Neural progenitor cell (in vitro differentiated cells): ENCODE measurements around the gene PEX6. TPM values are rescaled to one million over a fixed set of nuclear protein-coding genes. Genes with fewer than 3 reads are reported as not detected.

Source experiments
- DNase-seq: peaks from one replicate; pipeline ENCODE4 v3.0.0-alpha.2; 2016; ENCODE audit warnings: low spot score
- H2AFZ ChIP-seq: fragments of 200-600 bp; sonication (generic); replicated peaks from 2 replicates; pipeline ENCODE4 v1.6.1; 2016; ENCODE audit warnings: antibody characterized with exemption
- H3F3A ChIP-seq: fragments of 200-600 bp; sonication (generic); 2 replicates; pipeline ENCODE4 v1.6.1; 2016; ENCODE audit warnings: antibody characterized with exemption, low read depth
- H3K27ac ChIP-seq: fragments of 200-600 bp; sonication (generic); 2 replicates; pipeline ENCODE4 v1.5.1; 2016; ENCODE audit warnings: mild to moderate bottlenecking
- H3K27me3 ChIP-seq: fragments of 200-600 bp; sonication (generic); 2 replicates; pipeline ENCODE4 v1.6.1; 2016; ENCODE audit warnings: mild to moderate bottlenecking, moderate library complexity
- H3K36me3 ChIP-seq: fragments of 200-600 bp; sonication (generic); 2 replicates; pipeline ENCODE4 v1.5.1; 2016
- H3K4me1 ChIP-seq: fragments of 200-600 bp; sonication (generic); 2 replicates; pipeline ENCODE4 v1.6.1; 2016; ENCODE audit warnings: mixed run types
- H3K4me2 ChIP-seq: fragments of 200-600 bp; sonication (generic); 2 replicates; pipeline ENCODE4 v1.6.1; 2016
- H3K4me3 ChIP-seq: fragments of 200-600 bp; sonication (generic); 2 replicates; pipeline ENCODE4 v1.5.1; 2016
- H3K79me2 ChIP-seq: fragments of 200-600 bp; sonication (generic); 2 replicates; pipeline ENCODE4 v1.6.1; 2016; ENCODE audit warnings: low read depth
- H3K9ac ChIP-seq: fragments of 200-600 bp; sonication (generic); 2 replicates; pipeline ENCODE4 v1.6.1; 2016
- H3K9me3 ChIP-seq: fragments of 200-600 bp; sonication (generic); 2 replicates; pipeline ENCODE4 v1.5.1; 2016; ENCODE audit warnings: low read depth
- H4K20me1 ChIP-seq: fragments of 200-600 bp; sonication (generic); 2 replicates; pipeline ENCODE4 v1.6.1; 2016; ENCODE audit warnings: low read depth
- H3K27ac Mint-ChIP-seq: 3 replicates; pipeline ENCODE4 v1.8.0; 2021; ENCODE audit warnings: mixed read lengths
- H3K27me3 Mint-ChIP-seq: 2 replicates; pipeline ENCODE4 v1.8.0; 2022; ENCODE audit warnings: low read depth, mild to moderate bottlenecking, inconsistent platforms, moderate library complexity, mixed read lengths; ENCODE audit not compliant: insufficient read depth
- H3K36me3 Mint-ChIP-seq: 3 replicates; pipeline ENCODE4 v1.8.0; 2021; ENCODE audit warnings: mixed read lengths
- H3K4me1 Mint-ChIP-seq: 3 replicates; pipeline ENCODE4 v1.8.0; 2021; ENCODE audit warnings: mixed read lengths
- H3K4me3 Mint-ChIP-seq: 3 replicates; pipeline ENCODE4 v1.8.0; 2021; ENCODE audit warnings: mild to moderate bottlenecking, moderate library complexity, mixed read lengths
- H3K9me3 Mint-ChIP-seq: 3 replicates; pipeline ENCODE4 v1.8.0; 2020; ENCODE audit warnings: mixed read lengths
- CTCF ChIP-seq: fragments of 200-600 bp; sonication (generic); IDR thresholded peaks from 2 replicates; pipeline ENCODE4 v1.5.1; 2017; ENCODE audit warnings: antibody characterized with exemption, mild to moderate bottlenecking
- EZH2 ChIP-seq: fragments of 200-600 bp; sonication (generic); IDR thresholded peaks from 2 replicates; pipeline ENCODE4 v1.6.1; 2017; ENCODE audit warnings: antibody characterized with exemption, mild to moderate bottlenecking, moderate library complexity
- EZH2phosphoT487 ChIP-seq: fragments of 200-600 bp; sonication (generic); IDR thresholded peaks from 2 replicates; pipeline ENCODE4 v1.6.1; 2017; ENCODE audit warnings: antibody characterized with exemption
- total RNA-seq: library from RNA; depleted of rRNA; stranded (reverse); fragments of >200 nt; gene quantifications from 2 replicates; pipeline ENCODE4 v1.2.3, GENCODE V29; 2015; ENCODE audit warnings: low replicate concordance

Gene PEX6, protein sequence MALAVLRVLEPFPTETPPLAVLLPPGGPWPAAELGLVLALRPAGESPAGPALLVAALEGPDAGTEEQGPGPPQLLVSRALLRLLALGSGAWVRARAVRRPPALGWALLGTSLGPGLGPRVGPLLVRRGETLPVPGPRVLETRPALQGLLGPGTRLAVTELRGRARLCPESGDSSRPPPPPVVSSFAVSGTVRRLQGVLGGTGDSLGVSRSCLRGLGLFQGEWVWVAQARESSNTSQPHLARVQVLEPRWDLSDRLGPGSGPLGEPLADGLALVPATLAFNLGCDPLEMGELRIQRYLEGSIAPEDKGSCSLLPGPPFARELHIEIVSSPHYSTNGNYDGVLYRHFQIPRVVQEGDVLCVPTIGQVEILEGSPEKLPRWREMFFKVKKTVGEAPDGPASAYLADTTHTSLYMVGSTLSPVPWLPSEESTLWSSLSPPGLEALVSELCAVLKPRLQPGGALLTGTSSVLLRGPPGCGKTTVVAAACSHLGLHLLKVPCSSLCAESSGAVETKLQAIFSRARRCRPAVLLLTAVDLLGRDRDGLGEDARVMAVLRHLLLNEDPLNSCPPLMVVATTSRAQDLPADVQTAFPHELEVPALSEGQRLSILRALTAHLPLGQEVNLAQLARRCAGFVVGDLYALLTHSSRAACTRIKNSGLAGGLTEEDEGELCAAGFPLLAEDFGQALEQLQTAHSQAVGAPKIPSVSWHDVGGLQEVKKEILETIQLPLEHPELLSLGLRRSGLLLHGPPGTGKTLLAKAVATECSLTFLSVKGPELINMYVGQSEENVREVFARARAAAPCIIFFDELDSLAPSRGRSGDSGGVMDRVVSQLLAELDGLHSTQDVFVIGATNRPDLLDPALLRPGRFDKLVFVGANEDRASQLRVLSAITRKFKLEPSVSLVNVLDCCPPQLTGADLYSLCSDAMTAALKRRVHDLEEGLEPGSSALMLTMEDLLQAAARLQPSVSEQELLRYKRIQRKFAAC
- total RNA-seq = 11.3 and 22.4 TPM in 2 replicates

DNA sequence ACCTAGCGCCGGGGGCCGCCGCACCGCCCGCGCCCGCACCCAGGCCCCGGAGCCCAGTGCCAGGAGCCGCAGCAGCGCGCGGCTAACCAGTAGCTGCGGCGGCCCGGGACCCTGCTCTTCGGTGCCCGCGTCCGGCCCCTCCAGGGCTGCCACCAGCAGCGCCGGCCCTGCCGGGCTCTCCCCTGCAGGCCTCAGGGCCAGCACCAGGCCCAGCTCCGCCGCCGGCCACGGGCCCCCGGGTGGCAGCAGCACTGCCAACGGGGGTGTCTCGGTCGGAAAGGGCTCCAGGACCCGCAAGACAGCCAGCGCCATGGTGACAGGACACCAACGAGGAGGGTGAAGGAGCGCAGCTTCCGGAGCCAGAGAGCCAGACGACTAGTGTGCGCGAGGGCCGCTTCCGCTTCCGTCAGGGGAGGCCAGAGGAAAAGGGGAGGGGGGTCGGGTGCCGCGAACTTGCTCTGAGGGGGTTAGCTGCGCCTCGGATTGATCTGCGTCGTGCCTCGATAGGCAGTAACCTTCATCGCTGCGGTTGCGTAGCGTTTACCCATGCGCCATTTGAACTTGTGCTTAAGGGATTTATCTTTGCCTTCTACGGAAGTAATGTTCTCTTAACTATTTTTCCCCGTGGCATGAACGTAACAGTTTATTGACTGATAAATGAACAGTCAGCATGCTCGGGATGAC, at the start of gene PEX6:
Gene PEX6, minus strand, starts transcription at position 343 of the 684 bp plus-strand sequence. Its CDS starts 31 bp downstream, at position 312.
- H3K4me1 Mint-ChIP-seq = peaks cover 24% of the 10 kb centered on the region
- H3K79me2 ChIP-seq = peaks cover 12% of the 10 kb centered on the region
- no peaks in the 10 kb centered on the region for H3K9me3 Mint-ChIP-seq
- H4K20me1 ChIP-seq = peaks cover 4% of the 10 kb centered on the region
- H3F3A ChIP-seq = peaks cover 17% of the 10 kb centered on the region
- DNase-seq = peak; percentile 95
- H3K36me3 ChIP-seq = no peaks in the 10 kb centered on the region
- no peaks in the 10 kb centered on the region for H3K9me3 ChIP-seq
- no peak for TF ChIP-seq EZH2phosphoT487
- TF ChIP-seq EZH2 = peak; percentile 62
- TF ChIP-seq CTCF = no peak
- peak within 1 kb of the TSS; percentile 100 for H3K4me2 ChIP-seq
- H3K27me3 ChIP-seq = no peaks in the 10 kb centered on the region
- peaks cover 4% of the 10 kb centered on the region for H3K27me3 Mint-ChIP-seq
- peaks cover 2% of the 10 kb centered on the region for H3K36me3 Mint-ChIP-seq
- H3K27ac Mint-ChIP-seq = peak within 1 kb of the TSS; percentile 97
- peak within 1 kb of the TSS; percentile 89 for H3K4me3 Mint-ChIP-seq
- H3K9ac ChIP-seq = peak within 1 kb of the TSS; percentile 72
- peaks cover 9% of the 10 kb centered on the region for H3K4me1 ChIP-seq
- no peak within 1 kb of the TSS for H3K27ac ChIP-seq
- peak within 1 kb of the TSS; percentile 61 for H2AFZ ChIP-seq
- H3K4me3 ChIP-seq = peak within 1 kb of the TSS; percentile 99

DNA sequence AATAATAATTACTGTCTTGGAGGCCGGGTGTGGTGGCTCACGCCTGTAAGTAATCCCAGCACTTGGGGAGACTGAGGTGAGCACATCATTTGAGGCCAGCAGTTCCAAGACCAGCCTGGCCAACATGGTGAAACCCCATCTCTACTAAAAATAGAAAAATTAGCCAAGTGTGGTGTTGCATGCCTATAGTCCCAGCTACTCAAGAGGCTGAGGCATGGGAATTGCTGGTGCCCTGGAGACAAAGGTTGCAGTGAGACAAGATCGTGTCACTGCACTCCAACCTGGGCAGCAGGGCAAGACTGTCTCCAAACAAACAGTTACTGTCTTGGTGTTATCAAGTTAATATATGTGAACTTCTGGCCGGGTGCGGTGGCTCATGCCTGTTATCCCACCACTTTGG, 47.4 kb upstream of the PEX6 start:
- Histone ChIP-seq H3K4me2 (no peak overlapping the region), H3K9me3 (no peaks in the 10 kb centered on the region), H3K4me1 (no peaks in the 10 kb centered on the region), H3K9ac (no peak overlapping the region), H3F3A (peaks cover 17% of the 10 kb centered on the region), H2AFZ (no peak overlapping the region), H3K79me2 (peaks cover 36% of the 10 kb centered on the region), H3K27me3 (no peaks in the 10 kb centered on the region), H3K27ac (no peak overlapping the region), H4K20me1 (peaks cover 7% of the 10 kb centered on the region), H3K36me3 (peaks cover 7% of the 10 kb centered on the region), H3K4me3 (no peak overlapping the region)
- Mint-ChIP-seq H3K36me3 (peaks cover 25% of the 10 kb centered on the region), H3K9me3 (no peaks in the 10 kb centered on the region), H3K4me3 (no peak overlapping the region), H3K27ac (no peak overlapping the region), H3K27me3 (no peaks in the 10 kb centered on the region), H3K4me1 (peaks cover 2% of the 10 kb centered on the region)
- no peak for TF ChIP-seq CTCF
- no peak for TF ChIP-seq EZH2phosphoT487
- no peak for TF ChIP-seq EZH2
- no peak for DNase-seq

- peak overlapping the region; percentile 1 for H3K4me3 Mint-ChIP-seq
- TF ChIP-seq CTCF (no peak), EZH2phosphoT487 (no peak), EZH2 (no peak)
- Histone ChIP-seq H4K20me1 (peaks cover 7% of the 10 kb centered on the region), H3K36me3 (peaks cover 1% of the 10 kb centered on the region), H3K27me3 (no peaks in the 10 kb centered on the region), H3K27ac (no peak overlapping the region), H3K9me3 (no peaks in the 10 kb centered on the region), H3K4me3 (no peak overlapping the region), H2AFZ (no peak overlapping the region), H3K9ac (no peak overlapping the region), H3K4me1 (peaks cover 4% of the 10 kb centered on the region), H3K4me2 (no peak overlapping the region), H3K79me2 (peaks cover 36% of the 10 kb centered on the region), H3F3A (peaks cover 31% of the 10 kb centered on the region)
- peaks cover 18% of the 10 kb centered on the region for H3K36me3 Mint-ChIP-seq
- no peak overlapping the region for H3K27ac Mint-ChIP-seq
- no peak for DNase-seq
- peaks cover 7% of the 10 kb centered on the region for H3K27me3 Mint-ChIP-seq
- no peaks in the 10 kb centered on the region for H3K9me3 Mint-ChIP-seq
- peaks cover 5% of the 10 kb centered on the region for H3K4me1 Mint-ChIP-seq
Observed at GRCh38 chr6:43024436-43024835, 45.5 kb upstream of the PEX6 start.
